Central memory CD8-positive, alpha-beta T cell (primary cell): Measurements from ENCODE around the gene HECW1.
A peak's percentile ranks its signal among the peaks of the same experiment; 100 is the strongest.

Source experiments
- ATAC-seq: fragments of 150-1000 bp; cut with Tn5 transposase; replicated peaks from 2 replicates; pipeline ENCODE4 v1.10.0; 2022; ENCODE audit warnings: mild to moderate bottlenecking, moderate FRiP score, moderate number of reproducible peaks; ENCODE audit not compliant: poor library complexity, severe bottlenecking; ENCODE audit errors: extremely low read depth
- DNase-seq, 2 donors: peaks; one replicate each; pipeline ENCODE4 v3.0.0; 2021; ENCODE audit warnings: low spot score in 2 of 2
- H3K27ac Mint-ChIP-seq: one replicate; pipeline ENCODE4 v1.8.0; 2022; ENCODE audit warnings: low read depth, mild to moderate bottlenecking, moderate library complexity, mixed read lengths
- H3K27me3 Mint-ChIP-seq: one replicate; pipeline ENCODE4 v1.8.0; 2022; ENCODE audit warnings: mixed read lengths
- H3K36me3 Mint-ChIP-seq: one replicate; pipeline ENCODE4 v1.8.0; 2022; ENCODE audit warnings: mild to moderate bottlenecking, moderate library complexity, mixed read lengths; ENCODE audit not compliant: insufficient read depth
- H3K4me1 Mint-ChIP-seq: one replicate; pipeline ENCODE4 v1.8.0; 2022; ENCODE audit warnings: mixed read lengths
- H3K4me3 Mint-ChIP-seq: one replicate; pipeline ENCODE4 v1.8.0; 2022; ENCODE audit warnings: mild to moderate bottlenecking, moderate library complexity, mixed read lengths
- H3K9me3 Mint-ChIP-seq: one replicate; pipeline ENCODE4 v1.8.0; 2022; ENCODE audit warnings: mixed read lengths

HECW1 gene

GRCh38 chr7:43535810-43536585 is 423.6 kb downstream of the HECW1 start:
- Mint-ChIP-seq H3K4me3 (no peak overlapping the region), H3K27me3 (no peaks in the 10 kb centered on the region), H3K9me3 (no peaks in the 10 kb centered on the region), H3K36me3 (no peaks in the 10 kb centered on the region), H3K27ac (no peak overlapping the region), H3K4me1 (no peaks in the 10 kb centered on the region)
- no peak for DNase-seq
- ATAC-seq = no peak

- H3K27ac Mint-ChIP-seq = no peak overlapping the region
Measured at GRCh38 chr7:43536773-43537172, 424.3 kb downstream of the HECW1 start.

GRCh38 chr7:43537765-43538403 is 425.4 kb downstream of the HECW1 start:
- H3K9me3 Mint-ChIP-seq = no peaks in the 10 kb centered on the region
- DNase-seq = no peak
- no peaks in the 10 kb centered on the region for H3K36me3 Mint-ChIP-seq
- H3K4me3 Mint-ChIP-seq = no peak overlapping the region
- ATAC-seq = no peak
- no peak overlapping the region for H3K27ac Mint-ChIP-seq
- H3K27me3 Mint-ChIP-seq = no peaks in the 10 kb centered on the region
- H3K4me1 Mint-ChIP-seq = no peaks in the 10 kb centered on the region

More at GRCh38 chr7:43536773-43537172, 424.3 kb downstream of the HECW1 start:
- DNase-seq (no peak), ATAC-seq (no peak)
- Mint-ChIP-seq H3K9me3 (no peaks in the 10 kb centered on the region), H3K4me3 (no peak overlapping the region), H3K27me3 (no peaks in the 10 kb centered on the region), H3K36me3 (no peaks in the 10 kb centered on the region), H3K4me1 (no peaks in the 10 kb centered on the region)

- Mint-ChIP-seq H3K4me3 (no peak overlapping the region), H3K27ac (no peak overlapping the region), H3K4me1 (no peaks in the 10 kb centered on the region), H3K9me3 (no peaks in the 10 kb centered on the region), H3K27me3 (no peaks in the 10 kb centered on the region), H3K36me3 (no peaks in the 10 kb centered on the region)
- DNase-seq (no peak), ATAC-seq (no peak)
Measured at GRCh38 chr7:43538404-43538771, 425.9 kb downstream of the HECW1 start.

- H3K27me3 Mint-ChIP-seq = peaks cover 1% of the 10 kb centered on the region
- no peaks in the 10 kb centered on the region for H3K9me3 Mint-ChIP-seq
- H3K4me1 Mint-ChIP-seq = no peaks in the 10 kb centered on the region
- H3K36me3 Mint-ChIP-seq = no peaks in the 10 kb centered on the region
- no peak overlapping the region for H3K4me3 Mint-ChIP-seq
- no peak overlapping the region for H3K27ac Mint-ChIP-seq
- ATAC-seq = no peak
- no peak for DNase-seq
Measured at GRCh38 chr7:43540471-43540870, 428.0 kb downstream of the HECW1 start.

- no peaks in the 10 kb centered on the region for H3K36me3 Mint-ChIP-seq
- no peak for DNase-seq
Measured at GRCh38 chr7:43542716-43543115, 430.3 kb downstream of the HECW1 start.

GRCh38 chr7:43546231-43546630 is 433.8 kb downstream of the HECW1 start:
- ATAC-seq (no peak), DNase-seq (no peak)
- no peak overlapping the region for H3K4me3 Mint-ChIP-seq
- H3K4me1 Mint-ChIP-seq = no peaks in the 10 kb centered on the region
- peaks cover 39% of the 10 kb centered on the region for H3K27me3 Mint-ChIP-seq
- peaks cover 2% of the 10 kb centered on the region for H3K36me3 Mint-ChIP-seq
- no peaks in the 10 kb centered on the region for H3K9me3 Mint-ChIP-seq
- H3K27ac Mint-ChIP-seq = no peak overlapping the region

More at GRCh38 chr7:43542716-43543115, 430.3 kb downstream of the HECW1 start:
- ATAC-seq = no peak
- peaks cover 20% of the 10 kb centered on the region for H3K27me3 Mint-ChIP-seq
- no peak overlapping the region for H3K27ac Mint-ChIP-seq
- H3K4me1 Mint-ChIP-seq = no peaks in the 10 kb centered on the region
- no peaks in the 10 kb centered on the region for H3K9me3 Mint-ChIP-seq
- H3K4me3 Mint-ChIP-seq = no peak overlapping the region

DNA sequence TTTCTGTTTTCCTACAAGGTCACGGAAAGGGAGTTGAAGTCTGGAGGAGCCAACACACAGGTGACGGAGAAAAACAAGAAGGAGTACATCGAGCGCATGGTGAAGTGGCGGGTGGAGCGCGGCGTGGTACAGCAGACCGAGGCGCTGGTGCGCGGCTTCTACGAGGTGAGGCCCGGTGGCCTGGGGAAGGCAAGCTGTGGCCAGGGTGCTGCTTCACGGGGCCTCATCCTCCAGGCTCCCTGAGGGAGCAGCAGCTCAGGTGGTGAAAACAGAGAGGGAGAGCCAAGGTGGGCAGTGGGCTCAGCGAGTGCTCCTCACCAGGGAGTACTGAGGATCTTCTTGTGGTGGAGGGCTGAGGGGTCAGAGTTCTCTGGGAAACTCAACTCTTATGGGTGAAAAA is 438.0 kb downstream of the HECW1 start:
- Mint-ChIP-seq H3K27ac (no peak overlapping the region), H3K36me3 (peaks cover 2% of the 10 kb centered on the region), H3K27me3 (peaks cover 59% of the 10 kb centered on the region), H3K9me3 (no peaks in the 10 kb centered on the region), H3K4me1 (peaks cover 11% of the 10 kb centered on the region), H3K4me3 (no peak overlapping the region)
- DNase-seq (no peak), ATAC-seq (no peak)

DNA sequence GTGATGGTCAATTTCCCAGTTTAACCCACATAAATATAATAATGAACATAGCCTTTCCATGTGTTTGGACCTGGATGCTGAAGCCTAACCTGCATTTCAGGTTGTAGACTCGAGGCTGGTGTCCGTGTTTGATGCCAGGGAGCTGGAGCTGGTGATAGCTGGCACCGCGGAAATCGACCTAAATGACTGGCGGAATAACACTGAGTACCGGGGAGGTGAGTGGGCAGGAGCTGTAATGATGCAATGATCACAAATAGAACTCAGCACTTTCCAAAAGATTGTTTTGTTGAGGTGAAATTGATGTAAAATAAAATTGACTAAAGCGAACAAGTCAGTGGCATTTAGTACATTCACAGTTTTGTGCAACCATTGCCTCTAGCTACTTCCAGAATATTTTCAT is 439.7 kb downstream of the HECW1 start:
- Mint-ChIP-seq H3K27ac (no peak overlapping the region), H3K4me1 (peaks cover 11% of the 10 kb centered on the region), H3K36me3 (peaks cover 2% of the 10 kb centered on the region), H3K27me3 (peaks cover 53% of the 10 kb centered on the region), H3K9me3 (no peaks in the 10 kb centered on the region), H3K4me3 (no peak overlapping the region)
- no peak for DNase-seq
- no peak for ATAC-seq

- no peak overlapping the region for H3K27ac Mint-ChIP-seq
- H3K9me3 Mint-ChIP-seq = no peaks in the 10 kb centered on the region
- no peak for DNase-seq
- H3K36me3 Mint-ChIP-seq = no peaks in the 10 kb centered on the region
- H3K4me3 Mint-ChIP-seq = no peak overlapping the region
- peak; percentile 36 for ATAC-seq
- peaks cover 59% of the 10 kb centered on the region for H3K27me3 Mint-ChIP-seq
- H3K4me1 Mint-ChIP-seq = peaks cover 11% of the 10 kb centered on the region
Measured at GRCh38 chr7:43553999-43554398, 441.6 kb downstream of the HECW1 start.

- no peaks in the 10 kb centered on the region for H3K9me3 Mint-ChIP-seq
- H3K4me1 Mint-ChIP-seq = peaks cover 11% of the 10 kb centered on the region
- H3K4me3 Mint-ChIP-seq = no peak overlapping the region
- H3K36me3 Mint-ChIP-seq = no peaks in the 10 kb centered on the region
- DNase-seq (no peak), ATAC-seq (no peak)
- peaks cover 60% of the 10 kb centered on the region for H3K27me3 Mint-ChIP-seq
- no peak overlapping the region for H3K27ac Mint-ChIP-seq
Measured at GRCh38 chr7:43554423-43554822, 442.0 kb downstream of the HECW1 start.

DNA sequence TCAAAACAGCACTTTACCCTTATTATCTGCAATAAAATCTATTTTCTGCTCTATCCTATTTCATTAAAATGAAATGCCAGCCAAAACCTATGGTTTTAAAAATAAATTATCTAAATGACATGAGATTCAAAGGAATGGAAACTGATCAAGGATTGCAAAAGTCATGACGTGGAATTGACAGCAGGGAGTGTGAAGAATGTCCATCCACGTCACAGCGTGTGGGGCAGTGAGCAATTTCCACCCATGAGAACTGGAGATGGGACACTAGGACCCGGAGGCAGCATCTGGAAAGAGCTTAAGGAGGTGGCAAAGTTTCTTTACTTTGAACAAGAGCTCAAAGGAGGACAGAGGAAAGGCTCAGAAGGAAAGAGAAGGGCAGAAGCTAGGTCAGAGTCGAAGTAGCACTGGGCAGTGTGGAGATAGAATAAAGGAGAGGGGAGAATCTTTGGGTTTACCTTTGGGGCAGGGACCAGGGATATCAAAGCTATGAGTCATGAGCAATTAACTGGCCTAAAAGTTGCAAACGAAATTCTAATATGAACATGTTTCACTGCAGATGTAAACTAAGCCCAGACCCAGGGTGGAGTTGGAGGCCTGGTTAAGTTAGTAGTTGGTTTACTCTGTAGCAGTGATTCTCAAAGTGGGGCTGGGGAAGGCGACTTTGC is 445.5 kb downstream of the HECW1 start:
- DNase-seq = no peak
- Mint-ChIP-seq H3K4me3 (no peak overlapping the region), H3K36me3 (no peaks in the 10 kb centered on the region), H3K4me1 (peaks cover 11% of the 10 kb centered on the region), H3K27ac (no peak overlapping the region), H3K27me3 (peaks cover 58% of the 10 kb centered on the region), H3K9me3 (no peaks in the 10 kb centered on the region)
- no peak for ATAC-seq
